ENCODE data around the gene CCDC13. TPM values are rescaled to one million over a fixed set of nuclear protein-coding genes. Genes with fewer than 3 reads are reported as not detected.

The CCDC13 gene
- total and polyA plus RNA-seq, 4 donors: 1.2 to 3.1 (median 1.9) TPM

DNA sequence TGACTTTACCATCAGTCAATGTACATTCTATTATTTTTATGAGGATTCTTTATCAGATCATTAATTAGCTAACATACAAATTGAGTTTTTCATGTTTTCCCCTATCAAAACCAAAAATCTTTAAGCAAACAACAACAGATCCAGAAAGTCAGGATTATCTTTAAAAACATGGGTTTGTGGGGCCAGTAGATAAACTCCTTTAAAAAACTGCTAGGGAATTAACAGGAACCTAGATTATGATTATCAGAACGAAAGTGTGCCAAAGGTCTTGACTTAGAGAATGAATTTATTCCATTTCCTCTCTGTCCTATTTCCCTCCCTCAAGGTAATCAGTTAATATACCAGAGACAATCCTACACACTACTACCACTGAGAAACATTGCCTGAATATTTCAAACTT, 13.2 kb upstream of the CCDC13 start:
- no peaks in the 10 kb centered on the region for H3K9me3 ChIP-seq (ENCODE audit: control insufficient read depth, low read length)
- 74 to 76% methylated on average over 1 of the region's 1 CpG for WGBS, 2 donors
- no peaks in the 10 kb centered on the region for H3K4me1 ChIP-seq (ENCODE audit: control insufficient read depth in 1 of 2, insufficient read depth in 2 of 2, low read length in 2 of 2)
- DNase-seq (no peak), ATAC-seq (ENCODE audit: low FRiP score) (no peak)
- H3K27me3 ChIP-seq (ENCODE audit: control insufficient read depth in 1 of 2, insufficient read depth in 2 of 2, low read length in 1 of 2): no peaks in the 10 kb centered on the region
- peaks cover 0 to 2% of the 10 kb centered on the region in 2 donors for H3K36me3 ChIP-seq (ENCODE audit: control insufficient read depth in 1 of 2, insufficient read depth in 2 of 2, low read length in 1 of 2)
- H3K4me3 ChIP-seq (ENCODE audit: low read length in 2 of 2): no peak overlapping the region
- intact Hi-C loops (cut with DNase I): no loop called here
- no peak overlapping the region for H3K27ac ChIP-seq (ENCODE audit: low read depth in 1 of 2, low read length in 2 of 2)

DNA sequence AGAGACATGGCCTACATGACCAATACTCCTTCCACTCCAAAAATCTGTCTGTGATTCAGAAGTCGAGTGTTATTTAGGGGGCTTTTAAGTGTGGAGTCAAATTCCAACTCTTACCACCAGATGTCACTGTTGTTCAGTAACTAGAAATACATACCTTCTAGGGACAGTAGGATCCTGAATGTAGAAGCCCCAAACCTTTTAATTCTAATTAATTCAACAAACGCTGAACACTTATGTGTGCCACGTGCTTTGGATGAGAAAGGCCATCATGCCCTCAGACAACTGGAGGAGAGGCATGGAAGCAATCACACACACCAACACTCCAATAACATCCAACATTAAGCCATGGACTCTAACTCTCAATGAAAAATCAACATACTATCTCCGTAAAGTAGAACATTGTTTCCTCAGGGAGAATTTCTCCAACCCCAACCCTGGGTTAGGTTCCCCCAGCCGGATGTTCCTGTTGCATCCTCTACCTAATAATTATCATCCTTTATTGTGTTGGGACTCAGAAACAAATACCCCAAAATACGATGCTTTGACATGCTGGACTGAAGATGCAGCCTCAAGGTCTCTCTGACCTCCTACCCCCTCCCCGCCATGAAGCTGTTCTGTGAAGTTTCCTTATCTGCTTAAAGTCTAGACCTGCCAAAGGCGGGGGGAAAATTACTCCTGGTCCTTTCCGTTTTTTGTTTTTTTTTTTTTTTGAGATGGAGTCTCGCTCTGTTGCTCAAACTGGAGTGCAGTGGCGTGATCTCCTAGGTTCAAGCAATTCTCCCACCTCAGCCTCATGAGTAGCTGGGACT, 8.0 kb upstream of the CCDC13 start:
- no peak for DNase-seq
- 52 to 57% methylated on average over 11 of the region's 11 CpGs for WGBS, 2 donors
- Histone ChIP-seq H3K9me3 (ENCODE audit: control insufficient read depth, low read length) (no peaks in the 10 kb centered on the region), H3K4me1 (ENCODE audit: control insufficient read depth in 1 of 2, insufficient read depth in 2 of 2, low read length in 2 of 2) (no peaks in the 10 kb centered on the region), H3K27ac (ENCODE audit: low read depth in 1 of 2, low read length in 2 of 2) (no peak overlapping the region), H3K4me3 (ENCODE audit: low read length in 2 of 2) (no peak overlapping the region), H3K27me3 (ENCODE audit: control insufficient read depth in 1 of 2, insufficient read depth in 2 of 2, low read length in 1 of 2) (no peaks in the 10 kb centered on the region), H3K36me3 (ENCODE audit: control insufficient read depth in 1 of 2, insufficient read depth in 2 of 2, low read length in 1 of 2) (no peaks in the 10 kb centered on the region)
- ATAC-seq (ENCODE audit: low FRiP score): peak; percentile 82
- intact Hi-C loops (cut with DNase I): loop anchor here (1.0 to 5.0 kb wide), 4 partner anchors 51 to 102 kb away; no protein-coding TSS in a partner anchor

DNA sequence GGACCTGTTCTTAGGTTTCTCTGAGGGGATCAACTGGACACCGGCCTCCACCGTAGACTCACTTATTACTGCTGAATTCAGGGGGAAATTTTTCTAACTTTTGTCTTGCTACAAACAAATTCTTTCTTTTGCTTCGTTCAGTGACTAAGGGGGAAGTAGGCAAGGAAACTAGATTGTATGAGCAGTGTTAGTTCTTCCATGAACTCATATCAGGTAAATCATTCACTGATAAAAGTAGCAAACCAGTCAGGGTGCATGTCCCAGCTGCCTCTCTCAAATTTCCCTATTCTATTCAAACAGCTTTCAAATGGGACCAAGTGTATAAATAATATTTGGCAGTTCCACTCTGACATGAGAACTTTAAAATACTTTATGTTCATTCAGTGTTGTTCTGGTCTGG, 7.3 kb upstream of the CCDC13 start:
- intact Hi-C loops (cut with DNase I): loop anchor here (2.0 to 5.0 kb wide), 3 partner anchors 52 to 102 kb away; no protein-coding TSS in a partner anchor
- ATAC-seq (ENCODE audit: low FRiP score) (no peak), DNase-seq (no peak)
- Histone ChIP-seq H3K27me3 (ENCODE audit: control insufficient read depth in 1 of 2, insufficient read depth in 2 of 2, low read length in 1 of 2) (no peaks in the 10 kb centered on the region), H3K36me3 (ENCODE audit: control insufficient read depth in 1 of 2, insufficient read depth in 2 of 2, low read length in 1 of 2) (no peaks in the 10 kb centered on the region), H3K4me1 (ENCODE audit: control insufficient read depth in 1 of 2, insufficient read depth in 2 of 2, low read length in 2 of 2) (no peaks in the 10 kb centered on the region), H3K4me3 (ENCODE audit: low read length in 2 of 2) (no peak overlapping the region), H3K9me3 (ENCODE audit: control insufficient read depth, low read length) (no peaks in the 10 kb centered on the region), H3K27ac (ENCODE audit: low read depth in 1 of 2, low read length in 2 of 2) (no peak overlapping the region)
- 72 to 77% methylated on average over 3 of the region's 3 CpGs for WGBS, 2 donors

DNA sequence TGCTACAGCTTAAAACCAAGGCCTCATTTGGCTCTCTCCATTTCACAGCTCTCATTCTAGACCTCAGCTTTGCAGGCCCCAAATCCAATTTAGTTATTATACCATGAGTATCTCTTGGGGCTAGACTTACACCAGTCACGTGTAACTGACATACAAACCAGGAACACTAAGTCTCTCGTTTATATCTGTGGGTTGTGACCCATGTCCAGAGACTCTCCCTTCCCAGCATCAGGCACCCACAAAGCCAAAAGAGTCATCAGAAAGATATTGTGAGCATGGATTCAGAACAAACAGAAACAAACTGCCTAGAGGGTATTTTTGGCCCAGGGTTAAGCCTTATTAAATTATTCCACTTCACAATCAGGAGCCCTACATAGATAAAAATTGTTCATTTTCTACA, 5.6 kb upstream of the CCDC13 start:
- no peak overlapping the region for H3K27ac ChIP-seq (ENCODE audit: low read depth in 1 of 2, low read length in 2 of 2)
- no peak overlapping the region for H3K4me3 ChIP-seq (ENCODE audit: low read length in 2 of 2)
- ATAC-seq (ENCODE audit: low FRiP score): peak; percentile 82
- DNase-seq: no peak
- no peaks in the 10 kb centered on the region for H3K27me3 ChIP-seq (ENCODE audit: control insufficient read depth in 1 of 2, insufficient read depth in 2 of 2, low read length in 1 of 2)
- intact Hi-C loops (cut with DNase I): loop anchor here in 1 of 2 donors (10.0 kb wide), 1 partner anchor 326 kb away; the partner anchor contains the start of gene POMGNT2
- no peaks in the 10 kb centered on the region for H3K36me3 ChIP-seq (ENCODE audit: control insufficient read depth in 1 of 2, insufficient read depth in 2 of 2, low read length in 1 of 2)
- WGBS, 2 donors: 48 to 50% methylated on average over 2 of the region's 2 CpGs
- H3K4me1 ChIP-seq (ENCODE audit: control insufficient read depth in 1 of 2, insufficient read depth in 2 of 2, low read length in 2 of 2): no peaks in the 10 kb centered on the region
- H3K9me3 ChIP-seq (ENCODE audit: control insufficient read depth, low read length): no peaks in the 10 kb centered on the region

DNA sequence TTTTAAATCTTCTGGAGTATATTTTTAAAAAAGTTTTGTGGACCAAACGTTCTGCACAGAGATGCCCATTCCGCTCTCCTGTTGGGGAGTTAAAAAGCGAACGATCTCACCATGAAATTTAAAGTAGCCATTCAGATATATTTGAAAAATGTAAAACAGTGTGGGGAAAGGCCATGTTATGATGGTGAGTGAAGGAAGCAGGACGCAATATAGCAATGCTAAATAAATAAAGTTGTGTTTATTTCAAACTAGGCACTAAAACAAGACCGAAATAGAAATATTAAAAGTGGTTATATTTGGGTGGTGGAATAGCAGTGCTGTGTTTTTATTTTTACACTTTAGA, 327 bp upstream of the CCDC13 start:
- Histone ChIP-seq H3K4me1 (ENCODE audit: control insufficient read depth in 1 of 2, insufficient read depth in 2 of 2, low read length in 2 of 2) (no peaks in the 10 kb centered on the region), H3K36me3 (ENCODE audit: control insufficient read depth in 1 of 2, insufficient read depth in 2 of 2, low read length in 1 of 2) (no peaks in the 10 kb centered on the region), H3K9me3 (ENCODE audit: control insufficient read depth, low read length) (no peaks in the 10 kb centered on the region), H3K4me3 (ENCODE audit: low read length in 2 of 2) (peak overlapping the region; percentile 21 to 45), H3K27me3 (ENCODE audit: control insufficient read depth in 1 of 2, insufficient read depth in 2 of 2, low read length in 1 of 2) (no peaks in the 10 kb centered on the region), H3K27ac (ENCODE audit: low read depth in 1 of 2, low read length in 2 of 2) (no peak overlapping the region)
- 1% methylated on average over 6 of the region's 6 CpGs for WGBS, 2 donors
- ATAC-seq (ENCODE audit: low FRiP score) (no peak), DNase-seq (no peak)
- intact Hi-C loops (cut with DNase I): loop anchor here in 1 of 2 donors (10.0 kb wide), 1 partner anchor 331 kb away; the partner anchor contains the start of gene POMGNT2

DNA sequence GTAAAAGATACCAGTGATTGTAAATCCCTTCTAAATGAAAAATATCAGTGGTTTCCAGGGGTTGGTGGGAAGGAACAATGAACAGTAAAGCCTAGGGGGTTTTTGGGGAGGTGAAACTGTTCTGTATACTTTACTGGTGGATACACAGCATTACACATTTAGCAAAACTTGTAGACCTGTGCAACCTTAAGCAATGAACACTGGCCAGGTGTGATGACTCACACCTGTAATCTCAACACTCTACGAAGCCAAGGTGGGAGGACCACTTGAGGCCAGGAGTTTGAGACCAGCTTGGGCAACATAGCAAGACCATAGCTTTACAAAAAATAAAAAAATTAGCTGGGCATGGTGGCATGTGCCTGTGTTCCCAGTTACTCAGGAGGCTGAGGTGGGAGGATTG, 1.8 kb downstream of the CCDC13 start:
- Histone ChIP-seq H3K4me3 (ENCODE audit: low read length in 2 of 2) (no peak overlapping the region), H3K36me3 (ENCODE audit: control insufficient read depth in 1 of 2, insufficient read depth in 2 of 2, low read length in 1 of 2) (no peaks in the 10 kb centered on the region), H3K4me1 (ENCODE audit: control insufficient read depth in 1 of 2, insufficient read depth in 2 of 2, low read length in 2 of 2) (no peaks in the 10 kb centered on the region), H3K27ac (ENCODE audit: low read depth in 1 of 2, low read length in 2 of 2) (no peak overlapping the region), H3K9me3 (ENCODE audit: control insufficient read depth, low read length) (no peaks in the 10 kb centered on the region), H3K27me3 (ENCODE audit: control insufficient read depth in 1 of 2, insufficient read depth in 2 of 2, low read length in 1 of 2) (no peaks in the 10 kb centered on the region)
- no peak for ATAC-seq (ENCODE audit: low FRiP score)
- intact Hi-C loops (cut with DNase I): loop anchor here in 1 of 2 donors (10.0 kb wide), 1 partner anchor 334 kb away; the partner anchor contains the start of gene POMGNT2
- WGBS, 2 donors: 74 to 76% methylated on average over 1 of the region's 1 CpG
- no peak for DNase-seq

DNA sequence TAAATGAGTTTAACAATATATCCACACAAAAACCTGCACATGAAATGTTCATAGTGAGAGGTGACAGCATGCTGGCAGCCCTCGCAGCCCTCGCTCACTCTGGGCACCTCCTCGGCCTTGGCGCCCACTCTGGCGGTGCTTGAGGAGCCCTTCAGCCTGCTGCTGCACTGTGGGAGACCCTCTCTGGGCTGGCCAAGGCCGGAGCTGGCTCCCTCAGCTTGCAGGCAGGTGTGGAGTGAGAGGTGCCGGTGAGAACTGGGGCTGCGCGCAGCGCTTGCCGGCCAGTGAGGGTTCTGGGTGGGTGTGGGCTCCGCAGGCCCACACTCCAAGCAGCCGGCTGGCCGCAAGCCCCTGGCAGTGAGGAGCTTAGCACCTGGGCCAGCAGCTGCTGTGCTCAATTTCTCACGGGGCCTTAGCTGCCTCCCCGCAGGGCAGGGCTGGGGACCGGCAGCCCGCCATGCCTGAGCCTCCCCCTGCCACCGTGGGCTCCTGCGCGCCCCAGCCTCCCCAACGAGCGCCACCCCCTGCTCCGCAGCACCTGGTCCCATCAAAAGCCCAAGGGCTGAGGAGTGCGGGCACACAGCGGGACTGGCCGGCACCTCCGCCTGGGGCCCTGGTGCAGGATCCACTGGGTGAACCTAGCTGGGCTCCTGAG, 3.4 kb downstream of the CCDC13 start:
- Histone ChIP-seq H3K4me3 (ENCODE audit: low read length in 2 of 2) (no peak overlapping the region), H3K9me3 (ENCODE audit: control insufficient read depth, low read length) (no peaks in the 10 kb centered on the region), H3K4me1 (ENCODE audit: control insufficient read depth in 1 of 2, insufficient read depth in 2 of 2, low read length in 2 of 2) (no peaks in the 10 kb centered on the region), H3K27ac (ENCODE audit: low read depth in 1 of 2, low read length in 2 of 2) (no peak overlapping the region), H3K27me3 (ENCODE audit: control insufficient read depth in 1 of 2, insufficient read depth in 2 of 2, low read length in 1 of 2) (no peaks in the 10 kb centered on the region), H3K36me3 (ENCODE audit: control insufficient read depth in 1 of 2, insufficient read depth in 2 of 2, low read length in 1 of 2) (no peaks in the 10 kb centered on the region)
- DNase-seq (peak in 1 of 2 donors; percentile 58), ATAC-seq (ENCODE audit: low FRiP score) (no peak)
- WGBS, 2 donors: 97 to 98% methylated on average over 28 of the region's 28 CpGs
- intact Hi-C loops (cut with DNase I): loop anchor here in 1 of 2 donors (10.0 kb wide), 1 partner anchor 335 kb away; the partner anchor contains the start of gene POMGNT2

DNA sequence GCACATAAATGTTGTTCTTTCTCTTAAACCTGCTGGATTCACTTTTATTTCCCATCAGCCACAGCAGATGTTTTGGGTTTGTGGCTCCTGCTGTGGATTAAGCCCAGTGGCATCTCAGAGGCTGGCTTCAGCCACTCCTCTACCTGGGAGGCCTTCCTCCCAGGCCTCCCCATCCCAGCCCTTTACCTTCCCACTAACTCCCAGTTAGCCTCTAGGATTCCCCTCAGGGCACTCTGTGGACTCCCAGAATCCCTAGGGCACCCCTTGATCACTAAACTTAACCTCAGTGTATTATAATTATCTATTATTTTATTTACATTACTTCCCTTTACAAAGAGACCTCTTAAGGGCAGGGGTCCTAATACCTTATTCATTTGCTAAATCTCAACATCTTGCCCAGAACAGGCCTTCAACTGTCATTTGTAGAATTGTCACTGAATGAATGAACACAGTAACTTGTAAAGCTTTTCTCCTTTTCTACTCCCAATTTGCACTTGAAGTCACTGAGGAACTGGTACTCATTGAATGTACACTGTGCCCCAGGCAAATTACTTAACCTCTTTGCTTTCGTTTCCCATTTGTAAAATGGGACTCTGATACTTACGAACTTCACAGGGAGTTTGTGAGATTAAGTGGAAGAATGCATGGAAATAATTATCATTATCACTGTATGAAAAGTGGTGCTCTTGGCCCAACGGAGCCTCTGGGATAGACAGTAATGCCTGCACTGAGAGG, 8.3 kb downstream of the CCDC13 start:
- 87 to 94% methylated on average over 3 of the region's 3 CpGs for WGBS, 2 donors
- intact Hi-C loops (cut with DNase I): no loop called here
- no peak for ATAC-seq (ENCODE audit: low FRiP score)
- Histone ChIP-seq H3K9me3 (ENCODE audit: control insufficient read depth, low read length) (no peaks in the 10 kb centered on the region), H3K27ac (ENCODE audit: low read depth in 1 of 2, low read length in 2 of 2) (no peak overlapping the region), H3K4me1 (ENCODE audit: control insufficient read depth in 1 of 2, insufficient read depth in 2 of 2, low read length in 2 of 2) (no peaks in the 10 kb centered on the region), H3K4me3 (ENCODE audit: low read length in 2 of 2) (no peak overlapping the region), H3K36me3 (ENCODE audit: control insufficient read depth in 1 of 2, insufficient read depth in 2 of 2, low read length in 1 of 2) (no peaks in the 10 kb centered on the region), H3K27me3 (ENCODE audit: control insufficient read depth in 1 of 2, insufficient read depth in 2 of 2, low read length in 1 of 2) (no peaks in the 10 kb centered on the region)
- no peak for DNase-seq

Measured in aorta (tissue), 5 donors.